Gastroesophageal sphincter (tissue), 4 donors: ENCODE results near the gene ASPM. TPM values are rescaled to one million over a fixed set of nuclear protein-coding genes. Genes with fewer than 3 reads are reported as not detected.

Experiments used
- ATAC-seq: fragments of 150-250 bp; one replicate; pipeline ENCODE4 v1.9.1; 2016; ENCODE audit warnings: mild to moderate bottlenecking, moderate library complexity
- H3K27ac ChIP-seq, 4 donors: fragments of 200-600 bp; sonication (generic) in 3 of 4; 1 replicate in 3 of 4; 2 replicates in 1 of 4; pipeline ENCODE4 v1.5.1; 2016 to 2019
- H3K27me3 ChIP-seq: fragments of 200-600 bp; sonication (generic); one replicate; pipeline ENCODE4 v1.5.1; 2019
- H3K36me3 ChIP-seq, 2 donors: fragments of 200-600 bp; sonication (generic); one replicate each; pipeline ENCODE4 v1.5.1; 2019; ENCODE audit warnings: control low read depth in 1 of 2
- H3K4me1 ChIP-seq, 3 donors: fragments of 200-600 bp; sonication (generic); 1 replicate in 2 of 3; 2 replicates in 1 of 3; pipeline ENCODE4 v1.5.1; 2016 to 2019; ENCODE audit warnings: control low read depth in 2 of 3
- H3K4me3 ChIP-seq, 2 donors: fragments of 200-600 bp; sonication (generic); one replicate each; pipeline ENCODE4 v1.5.1; 2019; ENCODE audit warnings: mild to moderate bottlenecking in 1 of 2, moderate library complexity in 1 of 2
- H3K9me3 ChIP-seq, 3 donors: fragments of 200-600 bp; sonication (generic); one replicate each; pipeline ENCODE4 v1.5.1; 2017 to 2019; ENCODE audit warnings: control low read depth in 2 of 3
- CTCF ChIP-seq, 4 experiments: fragments of 200-600 bp in 2 of 4; fragments of 450-650 bp in 2 of 4; sonication (generic) in 1 of 4; IDR thresholded peaks; one replicate each; pipeline ENCODE4 v1.5.1; 2017 to 2019; ENCODE audit warnings: antibody characterized with exemption in 4 of 4, mild to moderate bottlenecking in 2 of 4, moderate library complexity in 2 of 4
- EP300 ChIP-seq: sonication (generic); formaldehyde crosslinking; IDR thresholded peaks from one replicate; pipeline ENCODE4 v1.6.1; 2017; ENCODE audit warnings: antibody characterized with exemption, mild to moderate bottlenecking
- POLR2A ChIP-seq, 2 donors: fragments of 450-650 bp; IDR thresholded peaks; one replicate each; pipeline ENCODE4 v1.6.1; 2017; ENCODE audit warnings: antibody characterized with exemption in 2 of 2, mild to moderate bottlenecking in 2 of 2, moderate library complexity in 1 of 2
- POLR2AphosphoS5 ChIP-seq: sonication (generic); formaldehyde crosslinking; IDR thresholded peaks from one replicate; pipeline ENCODE4 v1.6.1; 2017; ENCODE audit warnings: antibody characterized with exemption
- WGBS, 2 donors: methylation state at CpG; one replicate each; pipeline ENCODE4 v1.1.5; 2018; ENCODE audit warnings: low coverage in 1 of 2; 5-methylcytosine and 5-hydroxymethylcytosine counted together
- total RNA-seq, 4 donors: library from RNA; depleted of rRNA; stranded (reverse); fragments of >200 nt; gene quantifications; one replicate each; pipeline ENCODE4 v1.1.0, GENCODE V29; 2016

The ASPM gene
- total RNA-seq, 4 donors from 2014 or later, result 0.27 to 0.96 (median 0.29) TPM

GRCh38 chr1:197182716-197183115, 36.2 kb upstream of the ASPM start:
- Histone ChIP-seq H3K9me3 (no peaks in the 10 kb centered on the region), H3K27ac (no peak overlapping the region), H3K27me3 (no peaks in the 10 kb centered on the region), H3K4me3 (no peak overlapping the region), H3K36me3 (peaks cover 0 to 73% of the 10 kb centered on the region in 2 donors), H3K4me1 (peaks cover 0 to 8% (median 0%) of the 10 kb centered on the region in 3 donors)
- TF ChIP-seq EP300, result no peak
- WGBS, 2 donors, result 88 to 92% methylated on average over 3 of the region's 3 CpGs
- ATAC-seq, result no peak

- 65 to 69% methylated on average over 3 of the region's 3 CpGs for WGBS, 2 donors
- no peak for ATAC-seq
- H3K9me3 ChIP-seq, result no peaks in the 10 kb centered on the region
- no peak overlapping the region for H3K4me3 ChIP-seq
- H3K36me3 ChIP-seq, result peaks cover 0 to 73% of the 10 kb centered on the region in 2 donors
- H3K27ac ChIP-seq, result no peak overlapping the region
- no peaks in the 10 kb centered on the region for H3K27me3 ChIP-seq
- H3K4me1 ChIP-seq, result peaks cover 0 to 8% (median 0%) of the 10 kb centered on the region in 3 donors
- TF ChIP-seq POLR2AphosphoS5, result no peak
- TF ChIP-seq EP300, result no peak
- TF ChIP-seq CTCF (IDR thresholded peaks at IDR 0.05), result no peak
- TF ChIP-seq POLR2A (IDR thresholded peaks at IDR 0.05), result no peak
These were observed 35.5 kb upstream of the ASPM start for GRCh38 chr1:197181982-197182381.

GRCh38 chr1:197180252-197180878, 33.9 kb upstream of the ASPM start:
- H3K27me3 ChIP-seq, result no peaks in the 10 kb centered on the region
- no peak overlapping the region for H3K27ac ChIP-seq
- H3K4me1 ChIP-seq, result peaks cover 0 to 8% (median 0%) of the 10 kb centered on the region in 3 donors
- ATAC-seq, result no peak
- 57 to 59% methylated on average over 3 of the region's 3 CpGs for WGBS, 2 donors
- peak in 3 of 4 experiments; percentile 38 to 60 (median 39) for TF ChIP-seq CTCF (IDR thresholded peaks at IDR 0.05)
- TF ChIP-seq POLR2AphosphoS5, result no peak
- H3K36me3 ChIP-seq, result peaks cover 0 to 72% of the 10 kb centered on the region in 2 donors
- H3K9me3 ChIP-seq, result no peaks in the 10 kb centered on the region
- H3K4me3 ChIP-seq, result no peak overlapping the region

GRCh38 chr1:197178998-197179397, 32.5 kb upstream of the ASPM start:
- Histone ChIP-seq H3K9me3 (no peaks in the 10 kb centered on the region), H3K36me3 (peaks cover 0 to 73% of the 10 kb centered on the region in 2 donors), H3K27me3 (no peaks in the 10 kb centered on the region), H3K4me3 (no peak overlapping the region), H3K27ac (no peak overlapping the region), H3K4me1 (peaks cover 0 to 8% (median 0%) of the 10 kb centered on the region in 3 donors)
- ATAC-seq, result no peak
- WGBS, 2 donors, result 63 to 65% methylated on average over 1 of the region's 1 CpG
- TF ChIP-seq POLR2AphosphoS5 (no peak), EP300 (no peak), CTCF (IDR thresholded peaks at IDR 0.05) (no peak), POLR2A (IDR thresholded peaks at IDR 0.05) (no peak)

GRCh38 chr1:197174818-197175217, 28.3 kb upstream of the ASPM start:
- WGBS, 2 donors, result 84 to 85% methylated on average over 2 of the region's 2 CpGs
- peaks cover 0 to 87% of the 10 kb centered on the region in 2 donors for H3K36me3 ChIP-seq
- H3K9me3 ChIP-seq, result no peaks in the 10 kb centered on the region

More at GRCh38 chr1:197174818-197175217, 28.3 kb upstream of the ASPM start:
- no peaks in the 10 kb centered on the region for H3K4me1 ChIP-seq
- ATAC-seq, result no peak
- no peak overlapping the region for H3K4me3 ChIP-seq
- TF ChIP-seq EP300, result no peak
- H3K27me3 ChIP-seq, result no peaks in the 10 kb centered on the region
- H3K27ac ChIP-seq, result no peak overlapping the region
